T47D (cell line): ENCODE data around the gene SSBP2.
A peak's percentile ranks its signal among the peaks of the same experiment; 100 is the strongest.

Experiments
- DNase-seq, 2 experiments: peaks; one replicate each; pipeline versions ENCODE4 v3.0.0 to v3.0.0-alpha.2; 2011 to 2012; ENCODE audit warnings: low read depth in 1 of 2, low spot score in 1 of 2
- JUND ChIP-seq: IDR thresholded peaks from 2 replicates; pipeline ENCODE4 v1.6.1; 2012; ENCODE audit warnings: low read depth
- in situ Hi-C: cut with HindIII; loops from 2 replicates; pipeline ENCODE4 v1.10.0; 2016; ENCODE audit warnings: low sequenced_read_pairs, low pct_unique_long_range_greater_than_20kb

The SSBP2 gene

GRCh38 chr5:81579262-81579924 lies 171.5 kb downstream of the SSBP2 start:
- DNase-seq = peak in 1 of 2 experiments; percentile 33
- in situ Hi-C loops = no loop called here
- no peak for TF ChIP-seq JUND

- no peak for DNase-seq
- in situ Hi-C loops = no loop called here
- TF ChIP-seq JUND = no peak
Observed at GRCh38 chr5:81577091-81577490, 173.8 kb downstream of the SSBP2 start.

GRCh38 chr5:81575924-81576323 lies 175.0 kb downstream of the SSBP2 start:
- in situ Hi-C loops = no loop called here
- TF ChIP-seq JUND = no peak
- no peak for DNase-seq

GRCh38 chr5:81572201-81572600 lies 178.7 kb downstream of the SSBP2 start:
- no peak for DNase-seq
- TF ChIP-seq JUND = no peak
- in situ Hi-C loops = no loop called here

GRCh38 chr5:81558188-81558587 lies 192.7 kb downstream of the SSBP2 start:
- peak in 1 of 2 experiments; percentile 7 for DNase-seq
- in situ Hi-C loops = no loop called here
- TF ChIP-seq JUND = no peak

GRCh38 chr5:81556809-81557208 lies 194.1 kb downstream of the SSBP2 start:
- DNase-seq = no peak
- no peak for TF ChIP-seq JUND
- in situ Hi-C loops = no loop called here

GRCh38 chr5:81555865-81556264 lies 195.0 kb downstream of the SSBP2 start:
- no peak for TF ChIP-seq JUND

GRCh38 chr5:81554647-81555046 lies 196.2 kb downstream of the SSBP2 start:
- in situ Hi-C loops = no loop called here
- no peak for TF ChIP-seq JUND
- DNase-seq = no peak

More at GRCh38 chr5:81555865-81556264, 195.0 kb downstream of the SSBP2 start:
- no peak for DNase-seq
- in situ Hi-C loops = no loop called here

- DNase-seq = no peak
- TF ChIP-seq JUND = no peak
- in situ Hi-C loops = no loop called here
Observed at GRCh38 chr5:81553567-81554212, 197.2 kb downstream of the SSBP2 start.

- TF ChIP-seq JUND = no peak
- no peak for DNase-seq
- in situ Hi-C loops = no loop called here
Observed at GRCh38 chr5:81552852-81553566, 197.9 kb downstream of the SSBP2 start.

- in situ Hi-C loops = no loop called here
- no peak for DNase-seq
- TF ChIP-seq JUND = no peak
Observed at GRCh38 chr5:81549123-81549522, 201.8 kb downstream of the SSBP2 start.

- in situ Hi-C loops = no loop called here
- no peak for DNase-seq
- TF ChIP-seq JUND = no peak
Observed at GRCh38 chr5:81547001-81547400, 203.9 kb downstream of the SSBP2 start.

- no peak for DNase-seq
- TF ChIP-seq JUND = no peak
- in situ Hi-C loops = no loop called here
Observed at GRCh38 chr5:81545911-81546310, 205.0 kb downstream of the SSBP2 start.
